ENCODE measurements around the gene SPEG. TPM values are rescaled to one million over a fixed set of nuclear protein-coding genes. Genes with fewer than 3 reads are reported as not detected.

The SPEG gene
- total RNA-seq, 2 experiments from 2014 or later = 2.0 to 2.6 TPM

DNA sequence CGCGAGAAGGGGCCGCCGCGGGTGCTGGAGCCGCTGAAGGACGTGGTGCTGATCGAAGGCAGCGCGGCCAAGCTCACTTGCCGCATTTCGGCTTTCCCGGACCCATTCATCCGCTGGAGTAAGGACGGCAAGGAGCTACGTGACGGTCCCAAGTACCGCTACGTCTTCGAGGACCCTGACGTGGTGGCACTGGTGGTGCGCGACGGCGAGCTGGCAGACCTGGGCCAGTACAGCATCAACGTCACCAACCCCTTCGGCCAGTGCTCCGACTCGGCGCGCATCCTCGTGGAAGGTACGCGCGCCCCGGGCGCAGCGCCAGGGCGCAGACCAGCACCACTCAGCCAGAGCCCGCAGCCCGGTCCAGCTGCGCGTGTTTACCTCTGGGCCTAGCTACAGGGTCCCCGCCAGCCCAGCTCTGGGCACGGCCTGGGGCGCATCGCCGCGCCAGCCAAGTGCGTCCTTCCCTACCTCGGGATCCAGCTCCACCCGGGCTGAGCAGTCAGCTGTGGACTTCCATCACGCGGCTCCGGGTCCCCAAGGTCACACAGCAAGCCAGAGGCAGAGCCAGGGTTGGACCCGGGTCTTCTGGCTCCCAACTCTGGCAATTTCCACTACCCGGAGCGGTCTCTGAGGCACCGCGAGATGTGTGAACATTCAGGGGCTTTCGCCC is 62.3 kb downstream of the SPEG start:
- peak overlapping the region; percentile 85 for H3K4me3 Mint-ChIP-seq
- H3K27ac Mint-ChIP-seq = no peak overlapping the region
- peaks cover 50% of the 10 kb centered on the region for H3K27me3 Mint-ChIP-seq
- peaks cover 35% of the 10 kb centered on the region for H3K4me1 Mint-ChIP-seq
- ChIA-PET POLR2A (no interaction called here), CTCF (interaction anchor here (0.6 to 7.0 kb wide), 11 partner anchors 8 to 244 kb away, joined by 3 to 58 read pairs (median 4); partner anchors contain the start of genes CHPF, TMEM198 and TUBA4B)
- H3K36me3 Mint-ChIP-seq (ENCODE audit: low read depth) = no peaks in the 10 kb centered on the region
- no peak for DNase-seq
- no peaks in the 10 kb centered on the region for H3K9me3 Mint-ChIP-seq

DNA sequence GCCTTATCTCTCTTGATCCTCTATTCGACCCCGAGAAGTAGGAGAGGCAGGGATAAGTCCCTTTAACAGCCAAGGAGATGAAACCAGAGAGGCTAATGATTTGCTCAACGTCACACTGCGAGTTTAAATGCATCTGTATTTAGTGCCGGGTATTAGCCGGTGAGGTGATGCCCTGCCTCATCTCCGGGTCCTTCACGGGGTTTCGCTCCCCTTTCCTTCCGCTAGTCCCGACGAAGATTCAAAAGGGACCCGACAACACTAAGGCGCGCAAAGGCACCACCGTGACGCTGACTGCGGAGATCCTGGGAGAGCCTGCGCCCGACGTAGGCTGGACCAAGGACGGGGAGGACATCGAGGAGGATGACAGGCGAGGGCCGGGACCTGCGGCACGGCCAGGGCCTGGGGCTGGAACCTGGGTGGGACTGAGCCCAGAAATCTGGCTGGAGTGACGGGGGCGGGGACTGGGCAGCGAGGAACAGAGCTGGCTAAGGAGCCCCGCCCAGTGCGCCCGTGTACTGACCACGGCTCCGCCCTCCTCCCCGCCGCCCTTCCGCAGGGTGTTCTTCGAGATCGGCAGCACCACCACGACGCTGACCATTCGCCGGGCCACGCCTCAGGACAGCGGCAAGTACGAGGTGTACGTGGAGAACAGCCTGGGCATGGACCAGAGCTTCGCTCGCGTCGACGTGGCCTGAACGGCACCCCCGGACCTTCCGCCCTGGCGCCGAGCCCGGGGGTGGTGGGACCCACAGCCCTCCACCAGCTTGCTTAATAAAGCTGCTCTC is 63.0 kb downstream of the SPEG start:
- peaks cover 35% of the 10 kb centered on the region for H3K4me1 Mint-ChIP-seq
- no peaks in the 10 kb centered on the region for H3K36me3 Mint-ChIP-seq (ENCODE audit: low read depth)
- DNase-seq = peak; percentile 34
- H3K4me3 Mint-ChIP-seq = peak overlapping the region; percentile 85
- H3K27ac Mint-ChIP-seq = no peak overlapping the region
- ChIA-PET POLR2A (no interaction called here), CTCF (interaction anchor here (0.9 to 7.0 kb wide), 11 partner anchors 12 to 203 kb away, joined by 3 to 58 read pairs (median 4); partner anchors contain the start of genes CHPF and TMEM198)
- no peaks in the 10 kb centered on the region for H3K9me3 Mint-ChIP-seq
- H3K27me3 Mint-ChIP-seq = peaks cover 46% of the 10 kb centered on the region

DNA sequence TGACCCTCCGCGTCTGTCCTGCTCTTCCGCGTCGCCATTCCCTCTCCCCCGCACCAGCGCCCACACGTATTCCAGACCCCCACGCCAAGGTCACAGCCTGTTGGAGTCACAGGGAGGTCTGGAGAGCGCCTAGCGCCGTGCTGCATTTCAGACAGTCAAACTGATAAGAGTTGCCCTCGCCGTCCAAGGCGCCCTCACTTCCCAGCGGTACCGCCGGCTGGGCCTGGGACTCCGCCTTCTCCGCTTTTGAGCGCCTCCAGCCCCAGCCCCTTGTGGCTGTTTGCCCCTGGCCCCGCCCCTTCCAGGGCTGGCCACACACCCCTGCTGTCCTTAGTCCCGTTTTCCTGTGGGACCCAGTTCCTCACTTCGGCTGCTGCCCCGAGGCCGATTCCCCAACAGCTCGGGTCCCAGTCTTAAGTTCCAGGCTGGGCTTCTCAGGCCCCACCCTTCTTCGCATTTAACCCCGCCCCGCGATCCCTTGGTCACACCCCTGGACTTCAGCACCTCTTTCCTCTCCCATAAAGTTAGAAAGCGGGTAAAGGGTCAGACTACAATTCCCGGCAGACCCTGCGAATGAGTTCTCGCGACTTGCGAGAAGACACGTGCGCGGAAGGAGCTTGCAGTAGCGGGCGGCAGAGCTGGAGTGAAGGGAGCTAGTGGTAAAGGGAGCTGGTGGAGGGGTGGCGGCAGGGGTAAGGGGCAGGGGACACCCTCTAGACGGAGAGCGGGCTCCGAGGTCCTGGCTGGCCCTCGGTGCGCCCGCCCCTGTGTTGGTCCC is 63.8 kb downstream of the SPEG start, which contains the start of gene GMPPA:
TSS of gene GMPPA (plus strand) at position 612 of the 778 bp plus-strand sequence. CDS start 1,085 bp downstream, outside the sequence.
- H3K4me3 Mint-ChIP-seq = peak within 1 kb of the TSS; percentile 85
- POLR2A ChIA-PET = interaction anchor here (0.6 kb wide), 1 partner anchor 490 kb away, joined by 6 read pairs; no protein-coding TSS in a partner anchor

DNA sequence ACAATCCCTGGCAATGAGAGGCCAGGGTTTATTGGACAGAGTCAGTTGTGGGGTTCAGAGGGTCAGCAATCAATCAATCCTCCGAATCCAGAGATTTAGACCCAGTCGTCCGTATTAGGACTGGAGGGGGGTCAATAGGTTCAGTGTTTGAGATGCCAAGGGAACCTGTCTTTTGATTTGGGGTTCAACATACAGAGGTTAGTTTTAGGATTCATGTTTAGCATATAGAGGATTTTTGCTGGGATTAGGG is 64.3 kb downstream of the SPEG start:
- Mint-ChIP-seq H3K4me3 (peak overlapping the region; percentile 85), H3K27me3 (peaks cover 37% of the 10 kb centered on the region), H3K36me3 (ENCODE audit: low read depth) (no peaks in the 10 kb centered on the region), H3K4me1 (peaks cover 35% of the 10 kb centered on the region), H3K27ac (peak overlapping the region; percentile 85), H3K9me3 (no peaks in the 10 kb centered on the region)
- ChIA-PET CTCF (interaction anchor here (0.6 to 7.0 kb wide), 12 partner anchors 11 to 144 kb away, joined by 3 to 58 read pairs (median 4); partner anchors contain the start of genes CHPF and TMEM198), POLR2A (interaction anchor here (0.6 kb wide), 1 partner anchor 490 kb away, joined by 6 read pairs; no protein-coding TSS in a partner anchor)
- no peak for DNase-seq

More for the DNA sequence above, 63.8 kb downstream of the SPEG start, which contains the start of gene GMPPA:
- Mint-ChIP-seq H3K27ac (peak within 1 kb of the TSS; percentile 85), H3K36me3 (ENCODE audit: low read depth) (no peaks in the 10 kb centered on the region), H3K9me3 (no peaks in the 10 kb centered on the region), H3K27me3 (peaks cover 40% of the 10 kb centered on the region), H3K4me1 (peaks cover 35% of the 10 kb centered on the region)
- peak; percentile 97 for DNase-seq
- CTCF ChIA-PET = interaction anchor here (0.6 to 7.0 kb wide), 14 partner anchors 11 to 144 kb away, joined by 3 to 58 read pairs (median 4); partner anchors contain the start of genes CHPF and TMEM198

DNA sequence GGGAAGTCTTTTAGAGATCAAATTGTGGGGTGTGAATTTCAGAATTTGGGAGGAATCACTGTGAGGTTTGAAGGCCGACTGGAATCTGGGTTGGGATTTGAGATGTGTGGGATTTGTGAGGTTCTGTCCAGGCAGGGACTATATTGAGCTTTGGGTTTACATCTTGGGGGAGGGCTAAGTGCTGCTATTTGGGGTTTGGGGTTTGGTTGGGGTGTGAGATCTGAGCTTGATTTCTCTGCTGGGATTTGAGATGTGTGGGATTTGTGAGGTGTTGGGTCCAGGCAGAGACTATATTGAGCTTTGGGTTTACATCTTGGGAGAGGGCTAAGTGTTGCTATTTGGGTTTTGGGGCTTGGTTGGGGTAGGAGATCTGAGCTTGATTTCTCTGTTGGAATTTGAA is 64.9 kb downstream of the SPEG start:
- peaks cover 32% of the 10 kb centered on the region for H3K27me3 Mint-ChIP-seq
- peak overlapping the region; percentile 85 for H3K4me3 Mint-ChIP-seq
- POLR2A ChIA-PET = no interaction called here
- H3K36me3 Mint-ChIP-seq (ENCODE audit: low read depth) = peaks cover 3% of the 10 kb centered on the region
- CTCF ChIA-PET = interaction anchor here (1.0 to 7.0 kb wide), 7 partner anchors 10 to 106 kb away, joined by 3 to 58 read pairs (median 4); partner anchors contain the start of genes CHPF and TMEM198
- H3K4me1 Mint-ChIP-seq = peaks cover 35% of the 10 kb centered on the region
- no peak for DNase-seq
- H3K27ac Mint-ChIP-seq = peak overlapping the region; percentile 85
- H3K9me3 Mint-ChIP-seq = no peaks in the 10 kb centered on the region

DNA sequence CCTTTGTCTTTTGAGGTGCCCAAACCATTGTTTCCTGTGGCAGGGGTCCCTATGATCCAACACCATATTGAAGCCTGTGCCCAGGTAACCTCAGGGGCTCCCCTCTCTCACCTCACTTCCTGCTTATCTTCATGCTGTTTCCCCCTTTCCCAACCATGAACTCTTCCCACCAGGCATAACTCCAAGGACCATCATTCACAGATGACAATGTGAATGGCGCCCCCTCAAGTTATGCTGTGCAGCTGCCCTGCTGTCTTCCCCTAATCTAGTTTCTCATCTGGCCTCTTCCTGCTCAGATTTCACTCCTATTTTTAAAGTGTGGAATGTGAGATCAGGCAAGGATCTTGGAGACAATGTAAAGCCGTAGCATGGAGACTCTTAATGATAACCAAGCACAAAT is 65.5 kb downstream of the SPEG start:
- Mint-ChIP-seq H3K4me1 (peaks cover 35% of the 10 kb centered on the region), H3K36me3 (ENCODE audit: low read depth) (peaks cover 3% of the 10 kb centered on the region), H3K4me3 (peak overlapping the region; percentile 85), H3K27ac (no peak overlapping the region), H3K9me3 (no peaks in the 10 kb centered on the region), H3K27me3 (peaks cover 26% of the 10 kb centered on the region)
- POLR2A ChIA-PET = no interaction called here
- CTCF ChIA-PET = interaction anchor here (1.0 to 7.0 kb wide), 4 partner anchors 9 to 42 kb away, joined by 3 to 58 read pairs (median 19); partner anchors contain the start of genes CHPF and TMEM198
- no peak for DNase-seq

DNA sequence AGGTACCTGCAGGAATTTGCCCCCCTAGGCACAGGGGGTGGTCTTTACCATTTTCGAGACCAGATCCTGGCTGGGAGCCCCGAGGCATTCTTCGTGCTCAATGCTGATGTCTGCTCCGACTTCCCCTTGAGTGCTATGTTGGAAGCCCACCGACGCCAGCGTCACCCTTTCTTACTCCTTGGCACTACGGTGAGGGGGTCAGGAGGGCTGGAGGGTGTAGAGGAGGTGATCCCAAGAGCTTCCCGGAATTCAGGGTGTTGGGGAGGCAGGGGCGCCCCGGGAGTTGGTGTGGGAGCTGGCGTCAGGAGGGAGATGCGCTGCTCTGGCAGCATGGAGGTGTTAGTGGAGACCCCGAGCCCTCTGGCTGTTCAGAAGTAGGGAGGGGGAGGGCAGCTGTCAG is 67.2 kb downstream of the SPEG start:
- Mint-ChIP-seq H3K36me3 (ENCODE audit: low read depth) (peaks cover 6% of the 10 kb centered on the region), H3K4me1 (peaks cover 33% of the 10 kb centered on the region), H3K27me3 (peaks cover 11% of the 10 kb centered on the region), H3K27ac (no peak overlapping the region), H3K4me3 (no peak overlapping the region), H3K9me3 (no peaks in the 10 kb centered on the region)
- ChIA-PET POLR2A (no interaction called here), CTCF (interaction anchor here (0.7 kb wide), 1 partner anchor 28 kb away, joined by 4 read pairs; no protein-coding TSS in a partner anchor)
- DNase-seq = no peak

DNA sequence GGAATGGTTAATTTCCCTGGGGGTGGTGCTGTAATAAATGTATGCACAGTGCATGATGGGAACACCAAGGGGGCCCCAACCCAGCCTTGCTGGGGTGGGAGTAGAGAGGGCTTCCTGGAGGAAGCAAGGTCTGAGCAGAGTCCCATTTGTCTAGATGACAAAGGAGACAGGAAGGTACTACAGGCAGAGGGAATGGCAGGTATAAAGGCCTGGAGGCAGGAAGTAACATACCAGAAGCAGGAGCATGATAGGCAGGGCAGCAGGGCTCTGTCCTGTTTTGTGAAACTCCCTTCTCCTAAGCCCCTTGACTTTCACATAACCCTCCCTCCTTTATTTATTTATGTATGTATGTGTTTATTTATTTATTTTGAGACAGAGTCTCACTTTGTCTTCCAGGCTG is 68.0 kb downstream of the SPEG start:
- Mint-ChIP-seq H3K4me1 (peaks cover 29% of the 10 kb centered on the region), H3K9me3 (no peaks in the 10 kb centered on the region), H3K36me3 (ENCODE audit: low read depth) (peaks cover 6% of the 10 kb centered on the region), H3K4me3 (no peak overlapping the region), H3K27ac (no peak overlapping the region), H3K27me3 (peaks cover 5% of the 10 kb centered on the region)
- POLR2A ChIA-PET = no interaction called here
- no peak for DNase-seq
- CTCF ChIA-PET = no interaction called here

DNA sequence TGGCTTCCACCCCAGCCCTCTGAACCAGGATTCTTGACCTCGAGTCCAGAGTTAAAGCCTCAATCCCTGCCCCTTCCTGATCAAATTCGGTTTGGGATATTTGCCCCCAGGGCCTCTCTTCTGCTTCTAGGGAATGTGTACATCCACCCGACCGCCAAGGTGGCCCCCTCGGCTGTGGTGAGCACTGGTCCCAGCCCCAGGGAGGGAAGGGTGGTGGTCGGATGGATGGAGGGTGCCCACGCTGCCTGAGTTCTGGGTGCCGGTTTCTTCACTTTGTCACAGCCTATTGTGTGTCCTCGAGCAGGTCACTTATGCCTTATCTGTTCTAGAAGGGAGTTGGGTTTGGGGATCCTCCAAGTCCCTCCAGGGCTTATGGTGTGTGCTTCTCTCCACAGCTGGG is 70.9 kb downstream of the SPEG start:
- Mint-ChIP-seq H3K4me3 (no peak overlapping the region), H3K36me3 (ENCODE audit: low read depth) (peaks cover 6% of the 10 kb centered on the region)
- POLR2A ChIA-PET = no interaction called here

DNA sequence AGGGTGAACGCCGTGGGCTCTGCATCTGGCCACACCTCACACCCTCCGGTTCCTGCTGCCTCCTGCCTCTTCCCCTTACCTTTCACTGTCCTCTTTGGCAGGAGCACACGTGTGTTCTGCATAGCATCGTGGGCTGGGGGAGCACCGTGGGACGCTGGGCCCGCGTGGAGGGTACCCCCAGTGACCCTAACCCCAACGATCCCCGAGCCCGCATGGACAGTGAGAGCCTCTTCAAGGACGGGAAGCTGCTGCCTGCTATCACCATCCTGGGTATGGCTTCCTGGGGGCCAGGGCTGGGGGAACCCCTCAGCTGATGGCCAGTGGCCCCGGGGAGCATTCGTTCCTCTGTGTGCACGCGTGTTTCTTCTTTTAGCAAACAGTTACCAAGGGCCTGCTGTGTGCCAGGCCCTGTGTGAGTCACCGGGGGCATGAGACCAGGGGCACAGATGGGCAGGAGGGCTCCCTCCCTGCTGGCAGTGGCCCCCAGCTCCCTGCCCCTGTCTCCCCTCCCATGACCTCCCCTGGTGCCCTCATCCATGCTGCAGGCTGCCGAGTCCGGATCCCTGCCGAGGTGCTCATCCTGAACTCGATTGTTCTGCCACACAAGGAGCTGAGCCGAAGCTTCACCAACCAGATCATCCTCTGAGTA is 71.6 kb downstream of the SPEG start:
- Mint-ChIP-seq H3K27ac (no peak overlapping the region), H3K36me3 (ENCODE audit: low read depth) (peaks cover 6% of the 10 kb centered on the region), H3K4me3 (no peak overlapping the region), H3K4me1 (peaks cover 11% of the 10 kb centered on the region), H3K27me3 (peaks cover 20% of the 10 kb centered on the region), H3K9me3 (no peaks in the 10 kb centered on the region)
- DNase-seq = no peak
- POLR2A ChIA-PET = no interaction called here
- CTCF ChIA-PET = interaction anchor here (6.2 kb wide), 1 partner anchor 8 kb away, joined by 58 read pairs; the partner anchor contains the start of gene GMPPA

More for the DNA sequence above, 70.9 kb downstream of the SPEG start:
- Mint-ChIP-seq H3K9me3 (no peaks in the 10 kb centered on the region), H3K4me1 (peaks cover 16% of the 10 kb centered on the region), H3K27me3 (peaks cover 13% of the 10 kb centered on the region), H3K27ac (no peak overlapping the region)
- CTCF ChIA-PET = interaction anchor here (1.8 kb wide), 1 partner anchor 10 kb away, joined by 5 read pairs; a partner anchor contains a TSS
- no peak for DNase-seq

DNA sequence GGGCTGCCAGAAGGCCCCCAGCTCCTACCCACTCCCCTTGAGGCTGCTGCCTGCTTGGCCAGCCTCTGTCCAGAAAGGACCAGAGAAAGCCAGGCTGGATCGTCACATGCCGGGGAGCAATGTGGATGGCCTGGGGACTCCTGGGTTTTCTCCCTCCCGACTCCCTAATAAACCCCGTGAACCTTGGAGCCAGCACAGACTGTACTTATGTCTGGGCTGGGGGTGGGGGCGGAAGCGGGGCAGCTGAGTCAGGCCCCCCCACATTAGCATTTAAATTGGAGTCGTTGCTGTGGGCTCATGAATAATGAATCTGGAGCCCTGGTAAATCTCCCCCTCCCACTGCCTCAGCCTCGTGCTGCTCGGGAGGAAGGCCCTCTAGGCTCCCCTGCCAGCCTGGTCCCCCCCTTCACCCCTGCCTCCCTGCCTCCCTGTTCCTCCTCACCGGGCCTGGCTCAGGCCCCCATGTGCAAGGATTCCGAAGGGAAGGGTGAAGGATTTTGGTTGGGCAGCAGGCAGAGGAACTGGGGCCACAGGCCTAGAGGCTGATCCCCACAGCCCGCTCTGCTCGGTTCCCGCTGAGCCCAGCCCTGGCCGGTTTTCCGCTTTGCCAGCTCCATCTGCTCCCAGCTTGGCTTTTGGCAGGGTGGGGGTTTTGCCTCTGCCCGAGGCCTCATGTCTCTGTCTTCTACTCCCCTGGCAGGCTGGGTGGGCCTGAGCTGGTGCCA is 72.3 kb downstream of the SPEG start:
- Mint-ChIP-seq H3K27me3 (peaks cover 26% of the 10 kb centered on the region), H3K36me3 (ENCODE audit: low read depth) (peaks cover 6% of the 10 kb centered on the region), H3K9me3 (no peaks in the 10 kb centered on the region), H3K27ac (no peak overlapping the region), H3K4me3 (no peak overlapping the region), H3K4me1 (peaks cover 9% of the 10 kb centered on the region)
- POLR2A ChIA-PET = no interaction called here
- CTCF ChIA-PET = interaction anchor here (1.2 to 6.2 kb wide), 3 partner anchors 9 to 34 kb away, joined by 3 to 58 read pairs (median 7); partner anchors contain the start of gene GMPPA
- DNase-seq = no peak
